Heart right ventricle (tissue), 16 donors: ENCODE data around the gene CYB561A3. TPM values are rescaled to one million over a fixed set of nuclear protein-coding genes. Genes with fewer than 3 reads are reported as not detected.

Source experiments
- ATAC-seq, 8 donors: fragments of 200-7000 bp; cut with Tn5 transposase; one replicate each; pipeline ENCODE4 v1.9.1; 2020; ENCODE audit warnings: mild to moderate bottlenecking in 8 of 8, moderate library complexity in 8 of 8, moderate number of reproducible peaks in 1 of 8
- DNase-seq, 2 donors: peaks; one replicate each; pipeline ENCODE4 v3.0.0-alpha.2; 2020
- H3K27ac ChIP-seq, 10 donors: fragments of 200-600 bp; sonication (generic) in 2 of 10; one replicate each; pipeline versions ENCODE4 v1.5.0 to v1.8.0; 2020 to 2022; ENCODE audit warnings: mild to moderate bottlenecking in 3 of 10
- H3K27me3 ChIP-seq, 7 donors: fragments of 200-600 bp; one replicate each; pipeline ENCODE4 v1.8.0; 2021 to 2022; ENCODE audit warnings: mild to moderate bottlenecking in 2 of 7
- H3K36me3 ChIP-seq, 9 donors: fragments of 200-600 bp; sonication (generic) in 1 of 9; one replicate each; pipeline versions ENCODE4 v1.5.0 to v1.8.0; 2020 to 2022; ENCODE audit warnings: mild to moderate bottlenecking in 2 of 9
- H3K4me1 ChIP-seq, 9 donors: fragments of 200-600 bp; sonication (generic) in 1 of 9; one replicate each; pipeline versions ENCODE4 v1.5.0 to v1.8.0; 2020 to 2022; ENCODE audit warnings: mild to moderate bottlenecking in 4 of 9
- H3K4me3 ChIP-seq, 10 donors: fragments of 200-600 bp; sonication (generic) in 2 of 10; one replicate each; pipeline versions ENCODE4 v1.5.0 to v1.8.0; 2020 to 2022; ENCODE audit warnings: mild to moderate bottlenecking in 7 of 10, moderate library complexity in 2 of 10
- H3K9me3 ChIP-seq, 11 donors: fragments of 200-600 bp in 10 of 11; sonication (generic) in 2 of 11; one replicate each; pipeline versions ENCODE4 v1.5.0 to v1.8.0; 2013 to 2022; ENCODE audit warnings: mild to moderate bottlenecking in 2 of 11, control low read depth in 1 of 11, moderate library complexity in 1 of 11
- CTCF ChIP-seq, 9 donors: fragments of 200-600 bp; sonication (generic) in 2 of 9; IDR thresholded peaks; one replicate each; pipeline versions ENCODE4 v1.5.0 to v1.8.0; 2021 to 2022; ENCODE audit warnings: antibody characterized with exemption in 9 of 9, mild to moderate bottlenecking in 5 of 9, moderate library complexity in 1 of 9
- WGBS, 2 donors: extraction: QIAGEN DNeasy Blood & Tissue Kit; methylation state at CpG; one replicate each; pipeline ENCODE4 v1.1.7; 2013; ENCODE audit warnings: inconsistent platforms in 1 of 2; 5-methylcytosine and 5-hydroxymethylcytosine counted together
- intact Hi-C, 10 donors: fragments of 100-400 bp; cut with DNase I; formaldehyde crosslinking; loops; one replicate each; pipeline versions ENCODE4 v1.11.1 to v1.14.2; 2022
- polyA plus RNA-seq, 2 donors: library from polyadenylated mRNA; stranded (reverse); fragments of 200-250 nt; gene quantifications; one replicate each; pipeline ENCODE4 v1.2.3, GENCODE V29; 2013
- total RNA-seq, 10 donors: library from RNA; stranded (reverse); fragmentation: NEBNext Ultra II Directional in 3 of 10; extraction: Animal tissue kit (Norgen Biotek cat#: 25700) in 3 of 10; gene quantifications; one replicate each; pipeline versions ENCODE4 v1.2.1 to v1.2.4, GENCODE V29; 2021 to 2023
- donor health status: Arrhythmogenic right ventricular cardiomyopathy.
- donor health status: ischemic (EF 13 %, LVEDD 7.1; RV severe dilation, severe dysfunction).
- donor health status: healthy with polysubstance abuse.
- donor health status: DM: no; HTN: yes; CAD: no.
- donor health status: DM: no; HTN: no; CAD: no.
- donor health status: ischemic (EF 25% LVEDD 6.9; RV normal size, moderate dysfunction).
- donor health status: ischemic (EF 25% LVEDD 5.7; RV mildly dilated, moderate dysfunction).
- donor health status: healthy.
- donor health status: DM: yes; HTN: yes; CAD: no.
- donor health status: Ischemic cardiomyopathy.
- donor health status: ischemic (EF 35%, LVEDD 5.7; RV mildly dilated, moderate dysfunction).
- donor health status: nonischemic (EF 11% LVEDD 7.7; RV severe dilation, severe dysfunction).
- donor health status: DM: yes; HTN: yes; CAD: no.
- donor health status: PGD.
- donor health status: ischemic (EF 29% LVEDD 5.4; RV normal size, mild dysfunction).
- donor health status: nonischemic (EF 23%, LVEDD 6.1; RV moderate dilation, normal function).

The CYB561A3 gene
- total and polyA plus RNA-seq, 12 donors, result 6.0 to 18.6 (median 10.5) TPM

GRCh38 chr11:61349916-61350315 is 11.8 kb downstream of the CYB561A3 start:
- Histone ChIP-seq H3K4me3 (no peak overlapping the region), H3K27me3 (no peaks in the 10 kb centered on the region), H3K9me3 (no peaks in the 10 kb centered on the region), H3K36me3 (peaks cover 0 to 96% (median 7%) of the 10 kb centered on the region in 9 donors), H3K4me1 (peaks cover 0 to 11% (median 0%) of the 10 kb centered on the region in 9 donors), H3K27ac (no peak overlapping the region)
- intact Hi-C loops, result no loop called here
- no peak for DNase-seq
- WGBS, 2 donors, result 95 to 96% methylated on average over 10 of the region's 10 CpGs
- no peak for ATAC-seq
- no peak for TF ChIP-seq CTCF (IDR thresholded peaks at IDR 0.05)

DNA sequence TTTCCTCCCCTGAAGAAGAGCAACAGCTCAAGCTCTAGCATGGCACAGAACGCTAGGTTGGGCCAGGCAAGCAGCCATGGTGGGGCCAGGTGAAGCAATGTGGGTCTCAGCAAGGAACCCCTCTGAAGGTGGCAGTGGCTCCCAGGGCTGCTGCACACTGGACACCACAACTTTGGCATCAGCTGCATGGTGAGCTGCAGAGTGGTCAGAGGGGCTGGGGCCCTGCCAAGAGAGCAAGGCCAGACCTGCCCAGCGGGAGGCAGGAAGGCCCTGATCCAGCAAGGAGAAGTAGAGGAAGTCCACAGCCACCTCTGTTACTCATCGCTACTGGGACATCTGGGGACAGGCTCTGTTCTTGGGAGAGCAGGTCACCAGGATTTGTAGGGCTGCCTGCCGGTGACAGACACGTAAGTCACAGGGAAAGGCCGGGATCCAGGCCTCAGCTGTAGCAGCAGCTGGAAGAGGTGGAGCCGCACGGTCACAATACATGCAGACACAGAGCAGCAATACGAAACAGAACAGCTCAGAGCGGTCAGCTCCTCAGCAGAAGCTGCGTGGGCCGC is 12.4 kb downstream of the CYB561A3 start:
- no peak for TF ChIP-seq CTCF (IDR thresholded peaks at IDR 0.05)
- H3K4me3 ChIP-seq, result no peak overlapping the region
- no peaks in the 10 kb centered on the region for H3K9me3 ChIP-seq
- 92% methylated on average over 12 of the region's 12 CpGs for WGBS, 2 donors
- H3K4me1 ChIP-seq, result peaks cover 0 to 11% (median 0%) of the 10 kb centered on the region in 9 donors
- intact Hi-C loops, result no loop called here
- DNase-seq (no peak), ATAC-seq (no peak)
- no peaks in the 10 kb centered on the region for H3K27me3 ChIP-seq
- H3K36me3 ChIP-seq, result peaks cover 0 to 95% (median 7%) of the 10 kb centered on the region in 9 donors
- no peak overlapping the region for H3K27ac ChIP-seq

DNA sequence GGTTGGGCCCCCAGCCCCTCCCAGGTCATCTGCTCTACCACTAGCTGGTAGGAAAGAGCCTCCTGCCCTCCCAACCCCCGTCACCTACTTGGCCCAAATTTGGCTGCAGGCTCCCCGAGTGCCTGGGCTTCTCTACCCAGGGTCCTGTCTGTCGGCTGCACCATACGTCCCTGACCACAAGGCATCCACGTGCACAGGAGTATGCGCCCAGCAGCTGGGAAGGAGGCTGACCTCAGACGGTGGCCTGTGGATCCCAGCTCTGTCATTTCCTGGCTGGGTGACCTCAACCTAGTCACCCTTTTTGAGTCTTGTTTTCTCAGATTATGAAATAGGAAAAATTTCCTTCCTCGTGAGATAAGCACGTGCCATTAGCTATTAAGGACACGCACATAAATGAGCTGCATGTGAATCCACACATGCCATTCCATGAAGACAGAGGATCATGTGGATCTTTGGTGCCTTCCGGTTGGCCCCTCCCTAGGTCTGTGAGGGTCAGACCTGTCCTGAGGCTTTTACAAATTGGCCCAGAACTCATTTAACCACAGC is 13.7 kb downstream of the CYB561A3 start:
- 56 to 71% methylated on average over 11 of the region's 11 CpGs for WGBS, 2 donors
- peaks cover 0 to 11% (median 0%) of the 10 kb centered on the region in 9 donors for H3K4me1 ChIP-seq
- H3K27ac ChIP-seq, result peak overlapping the region in 1 of 10 donors; percentile 52
- intact Hi-C loops, result no loop called here
- TF ChIP-seq CTCF (IDR thresholded peaks at IDR 0.05), result no peak
- H3K9me3 ChIP-seq, result no peaks in the 10 kb centered on the region
- DNase-seq, result no peak
- no peak overlapping the region for H3K4me3 ChIP-seq
- ATAC-seq, result peak in 5 of 8 donors; percentile 38 to 66 (median 57)
- H3K36me3 ChIP-seq, result peaks cover 0 to 95% (median 6%) of the 10 kb centered on the region in 9 donors
- H3K27me3 ChIP-seq, result no peaks in the 10 kb centered on the region

GRCh38 chr11:61345954-61346843 is 15.5 kb downstream of the CYB561A3 start:
- intact Hi-C loops, result no loop called here
- 83 to 84% methylated on average over 14 of the region's 14 CpGs for WGBS, 2 donors
- Histone ChIP-seq H3K4me3 (no peak overlapping the region), H3K4me1 (peaks cover 0 to 11% (median 0%) of the 10 kb centered on the region in 9 donors), H3K9me3 (no peaks in the 10 kb centered on the region), H3K27ac (no peak overlapping the region), H3K27me3 (no peaks in the 10 kb centered on the region), H3K36me3 (peaks cover 0 to 90% (median 6%) of the 10 kb centered on the region in 9 donors)
- DNase-seq, result no peak
- ATAC-seq, result no peak
- TF ChIP-seq CTCF (IDR thresholded peaks at IDR 0.05), result no peak
